HL-60 (cell line): Measurements from ENCODE around the gene ERBB2.

Experiments
- POLR2AphosphoS5 ChIP-seq: IDR thresholded peaks from 2 replicates; pipeline ENCODE4 v1.6.1; 2012; ENCODE audit warnings: low read depth
- TF ChIP-seq, protein P1 (sequence below): IDR thresholded peaks from one replicate; pipeline ENCODE4 v1.5.1; 2011; ENCODE audit warnings: low read length, control low read depth, inconsistent platforms; ENCODE audit not compliant: insufficient read depth
- TF ChIP-seq, protein P2 (sequence below): IDR thresholded peaks from 2 replicates; pipeline ENCODE4 v1.6.1; 2012; ENCODE audit warnings: low read depth; ENCODE audit not compliant: insufficient replicate concordance

DNA sequence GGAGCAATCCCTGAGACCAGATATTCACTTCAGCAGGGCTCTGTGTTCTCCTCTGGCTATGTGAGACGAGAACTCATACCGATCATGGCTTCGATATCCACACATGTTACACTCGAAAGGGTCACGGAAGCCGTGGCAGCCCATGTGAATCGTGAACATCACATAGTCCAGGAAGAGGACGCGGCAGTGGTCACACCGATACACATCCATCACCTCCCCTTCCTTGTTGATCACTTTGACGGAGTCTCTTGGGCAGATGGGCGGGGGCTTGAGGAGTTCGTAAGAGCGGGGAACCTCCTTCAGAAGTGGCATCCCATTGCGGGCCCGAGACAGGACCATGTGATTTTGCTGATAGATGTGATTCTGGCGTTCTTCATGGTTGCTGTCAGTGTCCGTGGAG is 65.9 kb downstream of the ERBB2 start:
- TF ChIP-seq, protein P1, sequence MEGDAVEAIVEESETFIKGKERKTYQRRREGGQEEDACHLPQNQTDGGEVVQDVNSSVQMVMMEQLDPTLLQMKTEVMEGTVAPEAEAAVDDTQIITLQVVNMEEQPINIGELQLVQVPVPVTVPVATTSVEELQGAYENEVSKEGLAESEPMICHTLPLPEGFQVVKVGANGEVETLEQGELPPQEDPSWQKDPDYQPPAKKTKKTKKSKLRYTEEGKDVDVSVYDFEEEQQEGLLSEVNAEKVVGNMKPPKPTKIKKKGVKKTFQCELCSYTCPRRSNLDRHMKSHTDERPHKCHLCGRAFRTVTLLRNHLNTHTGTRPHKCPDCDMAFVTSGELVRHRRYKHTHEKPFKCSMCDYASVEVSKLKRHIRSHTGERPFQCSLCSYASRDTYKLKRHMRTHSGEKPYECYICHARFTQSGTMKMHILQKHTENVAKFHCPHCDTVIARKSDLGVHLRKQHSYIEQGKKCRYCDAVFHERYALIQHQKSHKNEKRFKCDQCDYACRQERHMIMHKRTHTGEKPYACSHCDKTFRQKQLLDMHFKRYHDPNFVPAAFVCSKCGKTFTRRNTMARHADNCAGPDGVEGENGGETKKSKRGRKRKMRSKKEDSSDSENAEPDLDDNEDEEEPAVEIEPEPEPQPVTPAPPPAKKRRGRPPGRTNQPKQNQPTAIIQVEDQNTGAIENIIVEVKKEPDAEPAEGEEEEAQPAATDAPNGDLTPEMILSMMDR, result no peak
- TF ChIP-seq, protein P2, sequence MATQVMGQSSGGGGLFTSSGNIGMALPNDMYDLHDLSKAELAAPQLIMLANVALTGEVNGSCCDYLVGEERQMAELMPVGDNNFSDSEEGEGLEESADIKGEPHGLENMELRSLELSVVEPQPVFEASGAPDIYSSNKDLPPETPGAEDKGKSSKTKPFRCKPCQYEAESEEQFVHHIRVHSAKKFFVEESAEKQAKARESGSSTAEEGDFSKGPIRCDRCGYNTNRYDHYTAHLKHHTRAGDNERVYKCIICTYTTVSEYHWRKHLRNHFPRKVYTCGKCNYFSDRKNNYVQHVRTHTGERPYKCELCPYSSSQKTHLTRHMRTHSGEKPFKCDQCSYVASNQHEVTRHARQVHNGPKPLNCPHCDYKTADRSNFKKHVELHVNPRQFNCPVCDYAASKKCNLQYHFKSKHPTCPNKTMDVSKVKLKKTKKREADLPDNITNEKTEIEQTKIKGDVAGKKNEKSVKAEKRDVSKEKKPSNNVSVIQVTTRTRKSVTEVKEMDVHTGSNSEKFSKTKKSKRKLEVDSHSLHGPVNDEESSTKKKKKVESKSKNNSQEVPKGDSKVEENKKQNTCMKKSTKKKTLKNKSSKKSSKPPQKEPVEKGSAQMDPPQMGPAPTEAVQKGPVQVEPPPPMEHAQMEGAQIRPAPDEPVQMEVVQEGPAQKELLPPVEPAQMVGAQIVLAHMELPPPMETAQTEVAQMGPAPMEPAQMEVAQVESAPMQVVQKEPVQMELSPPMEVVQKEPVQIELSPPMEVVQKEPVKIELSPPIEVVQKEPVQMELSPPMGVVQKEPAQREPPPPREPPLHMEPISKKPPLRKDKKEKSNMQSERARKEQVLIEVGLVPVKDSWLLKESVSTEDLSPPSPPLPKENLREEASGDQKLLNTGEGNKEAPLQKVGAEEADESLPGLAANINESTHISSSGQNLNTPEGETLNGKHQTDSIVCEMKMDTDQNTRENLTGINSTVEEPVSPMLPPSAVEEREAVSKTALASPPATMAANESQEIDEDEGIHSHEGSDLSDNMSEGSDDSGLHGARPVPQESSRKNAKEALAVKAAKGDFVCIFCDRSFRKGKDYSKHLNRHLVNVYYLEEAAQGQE, result no peak
- TF ChIP-seq POLR2AphosphoS5, result no peak
